Limb (tissue), 2 donors: ENCODE results near the gene XPNPEP3.
"Not testable (repeated sequence)": the region's sequence is repeated elsewhere in the genome, so short reads cannot be mapped to it uniquely, and the experiment has no call there.

Source experiments
- DNase-seq, 2 donors: peaks; one replicate each; pipeline ENCODE4 v3.0.0-alpha.2; 2016; ENCODE audit errors: extremely low spot score in 2 of 2

Gene XPNPEP3

GRCh38 chr22:40857309-40857855, 434 bp downstream of the XPNPEP3 start:
- no peak for DNase-seq

GRCh38 chr22:40862013-40862412, 5.1 kb downstream of the XPNPEP3 start, which contains the start of gene DNAJB7:
Gene DNAJB7 (minus strand): TSS chr22:40862113. CDS start chr22:40861994, 119 bp downstream.
- no peak for DNase-seq

- no peak for DNase-seq
Measured at GRCh38 chr22:40862537-40862936, 5.6 kb downstream of the XPNPEP3 start.

GRCh38 chr22:40867109-40867508, 10.2 kb downstream of the XPNPEP3 start:
- DNase-seq = no peak

- DNase-seq = not testable (repeated sequence)
Measured at GRCh38 chr22:40868379-40868778, 11.4 kb downstream of the XPNPEP3 start.

GRCh38 chr22:40874016-40874415, 17.1 kb downstream of the XPNPEP3 start:
- no peak for DNase-seq

GRCh38 chr22:40875111-40875510, 18.2 kb downstream of the XPNPEP3 start:
- no peak for DNase-seq

- no peak for DNase-seq
Measured at GRCh38 chr22:40876907-40877306, 20.0 kb downstream of the XPNPEP3 start.

GRCh38 chr22:40877488-40877887, 20.5 kb downstream of the XPNPEP3 start:
- no peak for DNase-seq

GRCh38 chr22:40878922-40879321, 22.0 kb downstream of the XPNPEP3 start:
- DNase-seq = no peak

- no peak for DNase-seq
Measured at GRCh38 chr22:40889116-40889515, 32.2 kb downstream of the XPNPEP3 start.

GRCh38 chr22:40890881-40891280, 33.9 kb downstream of the XPNPEP3 start:
- DNase-seq = no peak

GRCh38 chr22:40894417-40894816, 37.5 kb downstream of the XPNPEP3 start:
- no peak for DNase-seq

- DNase-seq = peak in 1 of 2 donors; percentile 34
Measured at GRCh38 chr22:40898850-40899357, 42.0 kb downstream of the XPNPEP3 start.

GRCh38 chr22:40904101-40904500, 47.2 kb downstream of the XPNPEP3 start:
- DNase-seq = no peak

GRCh38 chr22:40908895-40909294, 51.9 kb downstream of the XPNPEP3 start:
- DNase-seq = no peak

- no peak for DNase-seq
Measured at GRCh38 chr22:40911772-40912171, 54.8 kb downstream of the XPNPEP3 start.

- not testable (repeated sequence) for DNase-seq
Measured at GRCh38 chr22:40912987-40913386, 56.0 kb downstream of the XPNPEP3 start.

- DNase-seq = no peak
Measured at GRCh38 chr22:40919446-40919845, 62.5 kb downstream of the XPNPEP3 start.

GRCh38 chr22:40920526-40920925, 63.6 kb downstream of the XPNPEP3 start:
- DNase-seq = no peak

GRCh38 chr22:40922484-40923303, 65.7 kb downstream of the XPNPEP3 start:
- peak in 1 of 2 donors; percentile 78 for DNase-seq

GRCh38 chr22:40928657-40929056, 71.7 kb downstream of the XPNPEP3 start:
- no peak for DNase-seq

GRCh38 chr22:40932396-40932795, 75.4 kb downstream of the XPNPEP3 start:
- DNase-seq = no peak
